ENCODE results near the gene TNXB. TPM values are rescaled to one million over a fixed set of nuclear protein-coding genes. Genes with fewer than 3 reads are reported as not detected.

Gene TNXB
- total and polyA plus RNA-seq, 9 of the 15 experiments (the other 6 are each of a cell fraction or from before 2014, with no cell fraction given) = 0.14 to 28.1 (median 12.4) TPM

GRCh38 chr6:32087574-32088486 lies 21.3 kb downstream of the TNXB start (continued):
- peak; percentile 84 for TF ChIP-seq PCBP1 (IDR thresholded peaks at IDR 0.05; ENCODE audit: low read depth, low read length, poor library complexity, severe bottlenecking)
- no peak for TF ChIP-seq MYBL2 (IDR thresholded peaks at IDR 0.05; ENCODE audit: low read depth)
- no peak for TF ChIP-seq MYBL2 (CRISPR knock-in tag; IDR thresholded peaks at IDR 0.05; ENCODE audit: borderline replicate concordance)
- no peak for TF ChIP-seq ZNF668 (CRISPR knock-in tag; IDR thresholded peaks at IDR 0.05)
- no peak for TF ChIP-seq SRSF1 (IDR thresholded peaks at IDR 0.05; ENCODE audit: low read depth, low read length)
- TF ChIP-seq ZNF316 (IDR thresholded peaks at IDR 0.05) = peak; percentile 54
- TF ChIP-seq ZNF277 (CRISPR knock-in tag; IDR thresholded peaks at IDR 0.05; ENCODE audit: borderline replicate concordance) = no peak
- TF ChIP-seq CHCHD3 (CRISPR knock-in tag; IDR thresholded peaks at IDR 0.05) = no peak
- TF ChIP-seq RCOR1 (IDR thresholded peaks at IDR 0.05; ENCODE audit: borderline replicate concordance in 1 of 2, low read depth in 2 of 2, low read length in 2 of 2) = peak in 1 of 2 experiments; percentile 58; a peak in 1 of 4 replicates
- TF ChIP-seq CREM (IDR thresholded peaks at IDR 0.05; ENCODE audit: low read depth) = peak; percentile 81
- no peak for TF ChIP-seq MTA2 (IDR thresholded peaks at IDR 0.05; ENCODE audit: low read depth)
- no peak for TF ChIP-seq U2AF1 (optimal IDR thresholded peaks at IDR 0.05; ENCODE audit: low read depth, low read length)
- peak; percentile 61 for TF ChIP-seq CTCFL (IDR thresholded peaks at IDR 0.05; ENCODE audit: borderline replicate concordance, insufficient read depth, low read depth, low read length, poor library complexity, severe bottlenecking)
- peak; percentile 43; the same call in 1 of the 2 replicates for TF ChIP-seq JUN (IDR thresholded peaks at IDR 0.05; ENCODE audit: borderline replicate concordance, low read depth, low read length)
- no peak for TF ChIP-seq JUN (CRISPR knock-in tag; IDR thresholded peaks at IDR 0.05; ENCODE audit: borderline replicate concordance)
- peak; percentile 63; the same call in 1 of the 2 replicates for TF ChIP-seq CBX1 (IDR thresholded peaks at IDR 0.05; ENCODE audit: low read depth)
- TF ChIP-seq RB1 (IDR thresholded peaks at IDR 0.05; ENCODE audit: low read depth) = peak; percentile 82
- TF ChIP-seq MYC (IDR thresholded peaks at IDR 0.05; ENCODE audit: low read depth, low read length) = peak; percentile 66
- no peak for TF ChIP-seq MYC (CRISPR knock-in tag; IDR thresholded peaks at IDR 0.05; ENCODE audit: borderline replicate concordance, low read depth)
- TF ChIP-seq KDM2B (CRISPR knock-in tag; IDR thresholded peaks at IDR 0.05) = no peak
- no peak for TF ChIP-seq MTA1 (IDR thresholded peaks at IDR 0.05; ENCODE audit: borderline replicate concordance)
- peak; percentile 71 for TF ChIP-seq SMAD4 (CRISPR knock-in tag; conservative IDR thresholded peaks at IDR 0.05)

Measured in K562 (cell line).